Measurements from ENCODE around the gene SHCBP1.
"Not testable (repeated sequence)": the region's sequence is repeated elsewhere in the genome, so short reads cannot be mapped to it uniquely, and the experiment has no call there.

Gene SHCBP1

GRCh38 chr16:46621006-46621933, at the start of gene SHCBP1:
Gene SHCBP1, minus strand, starts transcription at chr16:46621379. Its CDS starts 20 bp downstream, at chr16:46621359.
- peak; percentile 68 for DNase-seq (ENCODE audit: low read depth)

- no peak for DNase-seq (ENCODE audit: low read depth)
Observed at GRCh38 chr16:46662123-46662522, 40.9 kb upstream of the SHCBP1 start.

GRCh38 chr16:46658925-46659324, 37.7 kb upstream of the SHCBP1 start:
- DNase-seq (ENCODE audit: low read depth) = no peak

- DNase-seq (ENCODE audit: low read depth) = no peak
Observed at GRCh38 chr16:46651305-46651704, 30.1 kb upstream of the SHCBP1 start.

GRCh38 chr16:46650254-46650623, 29.1 kb upstream of the SHCBP1 start:
- DNase-seq (ENCODE audit: low read depth) = no peak

GRCh38 chr16:46649588-46650253, 28.5 kb upstream of the SHCBP1 start:
- DNase-seq (ENCODE audit: low read depth) = no peak

- DNase-seq (ENCODE audit: low read depth) = no peak
Observed at GRCh38 chr16:46648656-46649055, 27.5 kb upstream of the SHCBP1 start.

GRCh38 chr16:46638947-46639925, 18.1 kb upstream of the SHCBP1 start:
- no peak for DNase-seq (ENCODE audit: low read depth)

GRCh38 chr16:46632778-46633733, 11.9 kb upstream of the SHCBP1 start:
- DNase-seq (ENCODE audit: low read depth) = no peak

- no peak for DNase-seq (ENCODE audit: low read depth)
Observed at GRCh38 chr16:46629331-46630219, 8.4 kb upstream of the SHCBP1 start.

GRCh38 chr16:46627746-46628145, 6.6 kb upstream of the SHCBP1 start:
- DNase-seq (ENCODE audit: low read depth) = no peak

GRCh38 chr16:46626681-46627080, 5.5 kb upstream of the SHCBP1 start:
- DNase-seq (ENCODE audit: low read depth) = not testable (repeated sequence)

GRCh38 chr16:46624862-46625261, 3.7 kb upstream of the SHCBP1 start:
- DNase-seq (ENCODE audit: low read depth) = not testable (repeated sequence)

- DNase-seq (ENCODE audit: low read depth) = not testable (repeated sequence)
Observed at GRCh38 chr16:46623707-46624106, 2.5 kb upstream of the SHCBP1 start.

- DNase-seq (ENCODE audit: low read depth) = not testable (repeated sequence)
Observed at GRCh38 chr16:46623246-46623645, 2.1 kb upstream of the SHCBP1 start.

- DNase-seq (ENCODE audit: low read depth) = no peak
Observed at GRCh38 chr16:46621934-46622676, 926 bp upstream of the SHCBP1 start.

- no peak for DNase-seq (ENCODE audit: low read depth)
Observed at GRCh38 chr16:46620266-46621005, 743 bp downstream of the SHCBP1 start.

- no peak for DNase-seq (ENCODE audit: low read depth)
Observed at GRCh38 chr16:46618516-46618915, 2.7 kb downstream of the SHCBP1 start.
